ENCODE results near the gene HHAT.

The HHAT gene

DNA sequence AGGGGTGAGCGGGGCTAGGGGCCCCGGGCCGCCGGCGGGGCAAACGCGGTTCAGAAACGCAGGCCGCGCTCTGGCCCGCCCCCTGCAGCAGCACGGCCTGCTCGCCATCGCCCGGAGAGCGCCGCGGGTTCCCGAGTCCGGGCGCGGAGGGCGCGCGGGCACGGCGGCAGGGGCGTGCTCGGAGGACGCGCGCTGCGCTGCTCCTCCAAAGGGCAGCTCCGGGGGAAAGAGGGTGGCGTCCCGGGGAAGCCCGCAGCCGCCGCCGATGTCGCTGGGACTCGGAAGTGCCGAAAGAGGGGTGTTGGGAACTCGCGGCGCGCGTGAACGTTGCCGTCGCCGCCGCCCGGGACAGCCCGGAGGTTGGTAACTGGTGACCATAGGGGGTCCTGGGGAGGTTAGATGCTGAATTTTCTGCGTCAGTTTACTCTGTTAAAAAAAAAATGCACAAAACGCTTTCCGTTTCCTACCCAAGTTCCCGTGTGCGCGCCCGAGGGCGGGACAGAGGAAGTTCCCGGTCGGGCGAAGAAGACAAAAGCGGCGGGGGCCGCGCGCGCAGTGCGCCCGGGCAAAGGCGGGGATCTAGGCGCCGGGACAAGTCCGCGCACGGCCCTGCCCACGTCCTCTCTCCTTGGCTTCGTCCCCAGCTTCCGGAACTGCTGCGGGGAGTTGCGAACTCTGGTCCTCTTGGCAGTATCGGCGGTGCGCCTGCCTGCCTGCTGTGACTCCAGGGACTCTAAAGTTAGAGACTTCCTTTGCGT is at the start of gene HHAT:
Gene HHAT, plus strand, starts transcription at position 157 of the 758 bp plus-strand sequence. CDS start 20,074 bp downstream, outside the sequence.
- DNase-seq (ENCODE audit: low read depth in 4 of 4, low spot score in 1 of 4) = peak in 2 of 4 experiments; percentile 48 to 60

DNA sequence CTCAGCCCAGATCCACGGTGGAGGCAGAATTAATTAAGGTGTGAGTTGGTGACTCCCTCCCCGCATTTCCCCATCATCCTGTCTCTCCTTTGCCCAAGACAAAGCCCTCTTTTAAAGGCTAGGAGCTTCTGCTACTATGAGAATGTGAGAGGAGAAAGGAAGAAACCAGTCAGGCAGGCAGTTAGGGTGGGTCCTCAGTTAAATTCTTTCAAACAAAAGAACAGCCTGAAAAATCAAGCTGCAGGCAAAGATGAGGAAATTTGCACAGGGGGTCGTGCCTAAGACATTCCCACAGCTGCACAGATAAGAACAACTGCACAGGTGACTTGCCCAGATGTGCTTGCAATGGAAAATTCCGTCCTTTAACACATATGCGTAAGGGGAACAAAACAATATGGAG is 48.5 kb upstream of the HHAT start:
- no peak for DNase-seq (ENCODE audit: low read depth in 4 of 4, low spot score in 1 of 4)

DNA sequence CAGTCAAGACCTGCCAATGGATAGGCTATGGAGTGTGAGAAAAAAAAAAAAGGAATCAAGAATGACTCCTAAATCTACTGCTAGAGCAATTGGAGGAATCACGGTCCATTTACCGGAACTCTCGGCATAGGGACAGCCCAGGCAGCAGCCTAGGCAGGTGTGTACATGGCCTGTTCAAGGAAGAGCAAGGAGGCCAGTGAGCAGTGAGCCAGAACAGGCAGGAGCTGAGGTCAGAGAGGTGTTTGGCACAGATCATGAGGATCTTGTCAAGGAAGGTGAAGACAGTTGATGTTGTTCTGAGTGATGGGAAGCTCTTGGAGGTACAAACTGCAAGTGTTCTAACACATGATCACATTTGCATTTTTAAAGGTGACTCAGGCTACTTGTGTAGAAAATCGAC is 40.6 kb upstream of the HHAT start:
- DNase-seq (ENCODE audit: low read depth in 4 of 4, low spot score in 1 of 4) = no peak

DNA sequence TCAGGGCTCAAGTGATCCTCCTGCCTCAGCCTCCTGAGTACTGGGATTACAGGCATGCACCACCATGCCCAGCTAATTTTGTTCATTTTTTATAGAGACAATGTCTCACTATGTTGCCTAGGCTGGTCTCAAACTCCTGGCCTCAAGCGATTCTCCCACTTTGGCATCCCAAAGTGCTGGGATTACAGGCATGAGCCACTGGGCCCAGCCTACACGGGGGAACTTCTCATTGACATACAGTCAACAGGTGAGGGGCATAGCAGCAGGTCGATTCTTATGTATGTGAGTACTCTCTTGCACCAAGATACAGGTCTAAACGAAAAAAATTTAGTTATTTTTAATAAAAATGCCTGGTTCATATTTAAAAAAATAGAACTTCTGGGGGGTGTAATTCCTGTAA is 39.5 kb upstream of the HHAT start:
- no peak for DNase-seq (ENCODE audit: low read depth in 4 of 4, low spot score in 1 of 4)

DNA sequence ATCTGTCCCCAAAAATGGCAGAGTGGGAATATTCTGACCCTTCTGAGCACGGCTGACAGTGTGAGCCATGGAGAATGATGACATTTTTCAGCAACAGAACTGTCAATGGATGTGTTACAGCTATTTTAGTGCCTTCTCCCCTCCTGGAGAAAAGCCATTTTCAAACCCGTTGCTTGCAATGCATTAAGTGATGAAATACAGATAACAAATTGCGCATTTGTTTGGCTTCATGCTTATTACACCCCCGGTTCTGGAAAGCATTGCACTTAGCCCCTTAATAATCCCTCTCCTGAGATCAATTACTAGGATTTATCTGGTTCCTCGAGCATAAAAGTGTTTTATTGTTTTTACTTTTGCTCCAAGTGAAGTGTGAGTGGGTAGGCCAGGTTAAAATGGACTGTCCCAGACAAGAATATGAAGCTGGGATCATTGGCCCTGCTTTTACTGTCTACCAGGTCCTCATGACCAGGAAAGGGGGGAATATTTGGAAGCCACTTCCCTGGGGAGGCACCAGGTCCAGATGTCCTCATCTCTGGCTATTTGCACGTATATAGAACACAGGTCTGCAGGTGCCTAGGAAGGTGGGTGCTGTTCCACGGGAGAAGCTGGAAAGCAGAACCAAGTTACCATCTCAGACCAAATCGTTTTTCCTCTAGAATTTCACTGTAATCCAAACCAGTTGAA is 37.5 kb upstream of the HHAT start:
- no peak for DNase-seq (ENCODE audit: low read depth in 4 of 4, low spot score in 1 of 4)

DNA sequence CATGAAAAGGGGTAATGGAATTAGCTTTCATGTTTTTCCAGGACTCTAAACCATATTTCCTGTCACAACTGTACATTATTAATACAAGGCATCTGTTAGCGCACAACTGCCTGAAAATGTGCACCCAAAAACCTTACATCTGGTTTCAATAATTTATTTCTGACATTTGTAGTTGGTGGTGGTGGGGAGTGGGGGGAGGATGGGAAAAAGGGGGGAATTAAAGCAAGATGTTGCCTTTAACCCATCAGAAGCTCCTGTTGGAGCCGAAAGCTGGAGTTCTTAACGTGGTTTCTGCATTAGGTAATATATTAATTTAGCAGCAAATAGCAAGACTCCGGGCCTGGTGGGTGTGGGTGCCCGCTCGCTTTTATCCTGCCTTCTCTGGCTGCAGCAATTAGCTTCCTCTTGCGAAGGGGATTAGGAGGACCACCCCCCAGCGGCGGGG is 36.9 kb upstream of the HHAT start:
- no peak for DNase-seq (ENCODE audit: low read depth in 4 of 4, low spot score in 1 of 4)

DNA sequence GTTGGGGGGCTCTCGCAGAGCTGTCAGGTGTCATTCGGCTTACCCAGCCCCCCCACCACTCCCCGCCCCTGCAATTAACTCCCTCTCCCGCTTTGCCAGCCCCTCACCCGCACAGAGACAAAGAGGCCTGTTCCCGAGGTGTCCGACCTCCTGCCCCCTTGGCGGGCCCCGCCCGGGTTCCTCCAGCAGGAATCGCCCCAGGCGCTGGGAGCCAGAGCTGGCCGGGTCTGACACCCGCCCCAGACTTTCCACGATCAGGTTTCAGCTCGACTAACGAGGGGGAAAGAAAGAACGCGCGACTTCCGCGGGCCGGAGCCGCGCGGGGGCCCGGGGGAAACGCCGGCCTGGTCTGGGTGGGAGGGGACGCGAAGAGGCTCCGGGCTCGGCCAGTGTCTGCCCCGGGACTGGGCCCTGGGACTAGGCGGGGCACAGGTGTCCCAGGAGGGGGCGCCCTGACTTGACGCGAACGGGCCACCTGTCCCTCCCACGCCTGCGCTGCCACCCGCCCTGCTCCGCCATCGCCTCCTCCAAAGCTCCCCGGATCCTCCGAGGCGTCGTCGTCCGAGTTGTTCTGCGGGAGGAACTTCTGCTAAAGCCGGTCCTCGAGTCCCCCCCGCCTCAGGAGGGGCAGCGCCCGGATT is 36.4 kb upstream of the HHAT start:
- DNase-seq (ENCODE audit: low read depth in 4 of 4, low spot score in 1 of 4) = peak in 3 of 4 experiments; percentile 4 to 30 (median 7)

DNA sequence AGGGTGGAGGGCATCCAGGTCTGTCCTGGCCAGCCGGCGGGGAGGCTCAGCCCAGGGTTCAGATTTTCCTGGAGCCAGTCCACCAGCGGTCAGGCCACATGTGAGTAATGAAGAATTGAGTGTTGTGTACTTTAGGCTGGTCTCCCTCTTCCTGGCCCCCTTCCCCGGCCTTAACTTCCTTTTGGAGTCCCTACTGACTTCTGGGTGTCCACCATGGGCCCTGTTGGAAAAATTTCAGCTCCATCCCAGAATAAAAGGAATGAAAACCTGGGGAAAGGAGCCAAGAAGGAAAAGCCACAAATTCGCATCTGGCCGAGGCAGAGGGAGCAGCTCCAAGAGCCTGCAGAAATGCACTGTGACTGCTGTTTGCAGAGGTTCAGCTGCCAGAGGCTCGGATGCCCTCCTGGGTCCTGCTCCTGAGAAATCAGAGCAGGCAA is 35.5 kb upstream of the HHAT start:
- DNase-seq (ENCODE audit: low read depth in 4 of 4, low spot score in 1 of 4) = no peak

DNA sequence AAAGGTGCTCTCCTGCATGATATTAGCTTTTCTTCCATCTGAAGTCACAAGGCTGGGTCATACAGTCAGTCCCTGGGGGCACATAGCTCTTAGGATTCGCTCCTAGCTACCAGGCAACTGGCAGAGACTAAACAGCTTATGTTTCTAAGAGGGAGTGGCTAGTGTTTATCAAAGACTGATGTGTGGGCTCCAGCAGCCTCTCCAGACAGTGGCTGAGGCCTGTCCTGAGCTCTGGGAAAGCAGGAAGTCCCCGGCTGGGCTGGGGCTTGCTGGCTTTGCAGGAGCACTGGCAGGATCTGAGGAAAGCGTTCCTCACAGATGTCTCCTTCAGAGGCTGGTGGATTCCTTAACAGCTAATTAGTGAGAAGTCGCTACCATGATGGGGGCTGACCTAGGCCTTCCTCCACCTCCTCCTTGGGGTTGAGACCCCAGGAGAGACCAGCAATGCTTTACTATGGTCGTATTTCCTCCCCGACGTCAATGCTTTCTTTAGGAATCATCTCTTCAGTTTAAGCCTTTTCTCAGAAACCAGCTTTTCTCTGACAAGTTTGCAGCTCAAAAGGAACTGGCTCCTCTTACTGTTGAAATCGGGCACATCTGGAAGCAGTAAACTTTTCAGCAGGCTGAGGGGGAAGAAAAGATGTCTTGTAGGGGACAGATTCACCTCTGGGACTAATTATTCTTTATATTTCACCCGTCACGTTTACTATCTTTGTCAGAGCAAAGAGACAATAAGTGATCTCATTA is 33.5 kb upstream of the HHAT start:
- DNase-seq (ENCODE audit: low read depth in 4 of 4, low spot score in 1 of 4) = no peak

DNA sequence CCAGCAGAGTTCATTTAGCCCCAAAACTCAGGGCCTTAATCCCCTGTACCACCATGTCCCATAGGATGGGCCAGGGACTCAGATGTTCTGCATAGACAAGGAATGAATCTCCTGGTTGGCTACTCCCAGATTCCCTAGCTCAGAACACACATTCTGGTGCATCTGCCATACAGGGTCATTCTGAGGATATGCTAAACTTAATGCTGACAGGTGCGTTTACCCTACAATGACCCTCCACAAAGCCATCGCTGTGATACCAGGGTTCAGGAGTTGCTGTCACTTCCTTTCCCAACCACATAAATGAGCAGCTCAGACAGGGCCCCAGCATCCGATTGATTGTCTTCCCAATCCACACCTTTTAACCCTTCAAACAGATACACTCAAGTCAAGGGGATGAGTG is 32.0 kb upstream of the HHAT start:
- DNase-seq (ENCODE audit: low read depth in 4 of 4, low spot score in 1 of 4) = no peak

DNA sequence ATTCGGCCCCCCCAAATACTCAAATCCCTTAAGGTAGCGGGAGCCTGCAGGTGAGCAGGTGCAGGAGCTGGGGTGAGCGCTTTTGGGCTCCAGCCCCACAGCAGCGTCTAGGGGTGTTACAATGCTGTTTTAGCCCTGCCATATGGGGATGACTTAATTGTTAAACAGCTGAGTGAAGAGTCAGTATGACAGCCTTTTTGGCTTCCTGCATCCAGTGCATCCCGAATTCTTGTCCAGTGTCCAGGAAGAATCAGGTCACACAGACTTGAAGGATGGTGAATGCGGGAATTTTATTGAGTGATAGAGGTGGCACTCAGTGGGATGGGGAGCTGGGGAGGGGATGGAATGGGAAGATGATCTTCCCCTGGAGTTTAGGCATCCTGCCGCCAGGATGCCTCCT is 30.4 kb upstream of the HHAT start:
- no peak for DNase-seq (ENCODE audit: low read depth in 4 of 4, low spot score in 1 of 4)

DNA sequence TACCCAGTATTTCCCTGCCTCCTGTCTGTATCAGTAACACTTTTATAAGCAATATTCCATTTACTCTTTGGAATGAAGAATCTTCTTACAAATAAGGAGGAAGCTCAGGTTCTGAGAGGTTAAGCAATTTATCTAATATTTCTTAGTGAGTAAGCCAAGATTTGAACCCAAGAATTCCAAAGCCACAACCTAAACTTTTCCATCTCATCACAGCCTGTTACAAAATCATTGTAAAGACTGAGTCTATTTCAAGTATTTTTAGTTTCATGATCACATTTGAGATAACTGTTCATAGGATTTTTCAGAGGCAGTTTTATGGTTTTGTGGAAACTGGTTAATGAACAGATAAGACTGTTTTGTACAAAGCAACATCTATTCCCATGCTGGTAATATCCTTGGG is 29.8 kb upstream of the HHAT start:
- no peak for DNase-seq (ENCODE audit: low read depth in 4 of 4, low spot score in 1 of 4)

DNA sequence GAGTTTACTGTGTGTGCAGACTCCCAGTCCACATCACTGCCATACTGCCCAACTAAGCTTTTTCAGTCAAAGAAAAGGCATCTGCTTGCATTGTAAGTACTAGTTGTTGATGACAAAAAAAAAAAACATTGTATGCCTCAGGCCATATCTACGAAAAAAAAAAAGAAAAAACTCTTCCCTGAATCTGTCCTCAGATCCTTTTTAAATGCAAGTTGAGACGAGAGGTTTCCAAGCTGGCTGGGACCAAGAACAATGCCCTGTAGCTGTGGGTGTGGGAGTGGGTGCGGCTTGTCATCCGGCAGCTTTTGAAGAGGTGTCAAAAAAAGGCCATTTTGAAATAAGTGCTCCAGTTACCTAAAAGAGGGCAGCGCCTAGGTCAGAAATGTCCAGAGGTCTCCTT is 29.2 kb upstream of the HHAT start:
- no peak for DNase-seq (ENCODE audit: low read depth in 4 of 4, low spot score in 1 of 4)

DNA sequence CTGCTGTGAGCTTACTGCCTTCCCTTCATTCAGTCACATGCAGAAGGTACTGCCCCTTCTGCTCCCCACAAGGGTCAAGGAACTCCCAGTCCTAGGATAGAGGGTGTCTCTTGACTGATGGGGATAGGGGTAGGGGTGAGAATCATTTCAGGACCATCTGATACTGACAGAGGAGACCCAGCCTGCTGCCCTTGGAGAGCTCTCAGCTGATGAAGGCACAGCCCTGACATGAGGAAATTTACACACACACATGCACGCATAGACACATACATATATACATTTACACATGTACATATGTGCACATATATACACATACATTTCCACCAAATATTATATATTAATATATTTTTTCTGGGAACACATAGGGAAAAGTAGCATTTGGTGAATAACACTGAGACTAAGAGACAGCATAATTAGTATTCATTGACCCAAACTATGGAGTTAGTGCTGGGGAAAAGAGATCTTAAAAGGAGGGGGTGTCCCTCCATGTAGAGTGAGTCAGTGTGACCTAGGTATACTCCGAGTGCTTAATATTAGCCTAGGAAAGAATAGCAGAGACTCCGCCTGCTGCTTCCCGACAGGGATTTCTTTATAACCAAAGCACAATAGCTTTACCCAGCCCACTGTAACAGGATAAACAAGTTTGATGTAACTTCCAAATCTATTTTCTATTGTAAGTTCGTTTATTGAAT is 27.6 kb upstream of the HHAT start:
- no peak for DNase-seq (ENCODE audit: low read depth in 4 of 4, low spot score in 1 of 4)

DNA sequence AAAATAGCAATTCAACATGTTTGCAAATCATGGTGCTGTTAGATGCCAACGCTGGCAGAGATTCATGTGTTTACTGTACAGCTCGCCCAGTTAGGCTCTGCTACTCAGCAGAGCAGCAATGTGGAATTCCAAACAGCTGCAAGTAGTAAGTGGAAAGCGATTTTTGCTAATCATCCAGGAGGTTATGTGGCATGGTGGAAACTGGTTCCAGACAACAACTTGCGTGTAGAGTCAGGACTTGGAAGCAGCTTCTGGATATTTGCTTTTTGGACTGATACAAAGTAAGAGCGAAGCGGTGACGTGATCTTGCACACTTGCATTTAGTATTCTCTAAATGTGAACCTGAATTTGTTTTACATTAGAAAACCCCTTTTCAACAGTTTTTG is 27.1 kb upstream of the HHAT start:
- no peak for DNase-seq (ENCODE audit: low read depth in 4 of 4, low spot score in 1 of 4)

DNA sequence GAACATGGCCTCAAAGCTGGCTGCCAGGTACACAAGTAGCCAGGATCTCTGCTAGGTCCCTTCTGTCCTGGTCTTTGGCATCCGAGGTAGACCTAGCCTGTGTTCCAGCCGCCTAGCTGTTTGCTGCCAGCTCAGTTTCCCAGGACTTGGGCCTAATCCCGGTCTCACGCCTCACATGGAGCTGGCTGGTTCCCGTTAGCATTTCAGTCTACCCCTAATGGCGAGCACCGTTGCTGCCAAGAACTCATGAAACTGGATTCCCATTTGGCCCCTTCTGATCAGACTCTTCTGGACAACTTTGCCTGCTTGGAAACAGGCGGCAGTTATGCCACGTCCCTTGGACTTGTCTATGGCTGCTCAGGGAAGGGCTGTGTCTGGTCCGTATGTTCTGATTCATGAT is 26.2 kb upstream of the HHAT start:
- DNase-seq (ENCODE audit: low read depth in 4 of 4, low spot score in 1 of 4) = no peak

DNA sequence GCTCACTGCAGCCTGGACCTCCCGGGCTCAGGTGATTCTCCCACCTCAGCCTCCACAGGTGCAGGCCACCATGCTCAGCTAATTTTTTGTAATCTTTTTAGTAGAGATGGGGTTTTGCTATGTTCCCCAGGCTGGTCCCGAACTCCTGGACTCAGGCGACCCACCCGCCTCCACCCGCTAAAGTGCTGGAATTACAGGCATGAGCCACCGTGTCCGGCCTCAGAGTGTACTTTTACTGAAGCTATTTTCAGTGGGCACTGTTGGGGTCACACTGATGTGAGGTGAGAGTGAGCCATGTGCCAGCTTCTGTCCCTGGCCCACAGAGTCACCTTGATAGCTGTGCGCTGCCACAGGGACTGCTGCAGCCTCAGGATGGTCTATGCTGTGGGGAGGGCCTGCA is 25.3 kb upstream of the HHAT start:
- DNase-seq (ENCODE audit: low read depth in 4 of 4, low spot score in 1 of 4) = no peak

DNA sequence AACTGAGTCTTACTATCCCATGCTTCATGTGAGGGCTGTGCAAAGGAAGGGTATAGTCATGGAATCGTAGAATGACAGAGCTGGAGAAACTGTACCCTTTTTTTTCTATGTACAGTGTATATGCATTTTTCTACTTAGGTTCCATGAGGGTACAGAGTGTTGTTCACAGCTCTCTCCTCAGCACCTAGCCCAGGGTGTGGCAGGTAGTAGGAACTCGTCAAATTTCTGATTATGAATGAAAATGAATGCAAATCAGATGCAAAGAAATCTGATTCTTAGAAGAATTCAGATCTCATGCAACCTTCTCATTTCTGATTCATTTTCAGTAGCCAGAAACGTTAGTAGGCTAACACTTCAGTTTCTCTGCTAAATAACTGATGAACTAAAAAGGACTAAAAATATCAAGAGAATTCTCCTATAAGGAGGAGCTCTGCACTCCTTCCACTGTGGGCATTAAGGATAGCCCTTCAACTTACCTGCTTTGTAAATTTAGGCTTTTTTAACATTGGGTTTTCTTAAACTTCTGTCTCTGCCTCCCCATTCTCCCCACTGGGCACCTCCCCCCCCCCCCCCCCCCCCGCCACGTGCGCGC is 18.0 kb upstream of the HHAT start:
- DNase-seq (ENCODE audit: low read depth in 4 of 4, low spot score in 1 of 4) = no peak

DNA sequence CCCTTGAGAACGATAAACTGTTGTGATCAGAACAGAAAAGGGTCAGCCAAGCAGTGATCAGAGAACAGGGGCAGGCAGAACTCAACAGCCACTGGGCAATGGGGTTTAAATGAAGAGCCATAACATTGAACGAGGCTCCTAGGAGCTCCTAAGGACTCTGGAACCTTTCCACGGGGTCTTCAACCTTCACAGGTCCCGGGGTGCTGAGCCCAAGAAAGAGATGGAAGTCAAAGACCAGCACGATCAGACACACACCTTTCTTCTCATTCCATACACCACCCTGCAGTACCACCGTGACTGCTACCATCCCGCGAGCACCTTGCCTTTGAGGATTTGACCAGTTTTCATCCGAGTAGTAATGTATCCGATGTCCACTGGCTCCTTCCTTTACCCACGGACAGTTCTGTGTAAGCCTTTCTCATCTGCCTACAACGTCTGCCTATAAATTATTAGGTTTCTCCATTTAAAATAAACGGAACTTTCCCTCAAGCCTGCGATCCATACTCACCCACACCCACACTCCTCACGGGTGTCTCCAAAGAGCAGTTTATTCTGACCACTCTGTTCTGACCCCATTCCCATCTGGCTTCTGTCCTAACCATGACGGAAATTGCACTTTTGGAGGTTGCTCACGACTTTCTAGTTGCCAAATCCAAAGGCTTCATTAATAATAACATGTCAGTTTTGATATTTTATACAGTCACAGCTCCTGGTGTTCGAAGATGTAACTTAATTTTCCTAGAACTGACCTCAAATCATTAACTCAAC is 16.8 kb upstream of the HHAT start:
- DNase-seq (ENCODE audit: low read depth in 4 of 4, low spot score in 1 of 4) = no peak

All from stimulated activated CD4-positive, alpha-beta T cell treated with anti-CD3 and anti-CD28 coated beads, Interleukin-1b, Interleukin-23, amount 100 ng/mL, for 24 hours (primary cell).